Liver (tissue), 9 donors: ENCODE data around the gene PNPLA6. TPM values are rescaled to one million over a fixed set of nuclear protein-coding genes. Genes with fewer than 3 reads are reported as not detected.

Source experiments
- DNase-seq: peaks from one replicate; pipeline ENCODE4 v3.0.0-alpha.2; 2017; ENCODE audit warnings: low spot score
- H3K27ac ChIP-seq, 2 donors: one replicate each; pipeline ENCODE4 v1.7.0; 2013; ENCODE audit warnings: inconsistent platforms in 2 of 2, low read length in 2 of 2, control low read depth in 1 of 2, low read depth in 1 of 2, mild to moderate bottlenecking in 1 of 2
- H3K27me3 ChIP-seq, 4 donors: one replicate each; pipeline versions ENCODE4 v1.6.1 to v1.7.0; 2013; ENCODE audit warnings: low read length in 3 of 4, inconsistent platforms in 1 of 4, mild to moderate bottlenecking in 1 of 4, moderate library complexity in 1 of 4; ENCODE audit not compliant: control insufficient read depth in 4 of 4, insufficient read depth in 4 of 4
- H3K36me3 ChIP-seq, 4 donors: one replicate each; pipeline versions ENCODE4 v1.6.1 to v1.7.0; 2013; ENCODE audit warnings: low read length in 3 of 4, mild to moderate bottlenecking in 3 of 4, low read depth in 1 of 4, moderate library complexity in 1 of 4; ENCODE audit not compliant: control insufficient read depth in 4 of 4, insufficient read depth in 3 of 4
- H3K4me1 ChIP-seq, 4 donors: one replicate each; pipeline versions ENCODE4 v1.6.1 to v1.7.0; 2013; ENCODE audit warnings: low read length in 3 of 4, mild to moderate bottlenecking in 3 of 4, moderate library complexity in 1 of 4; ENCODE audit not compliant: control insufficient read depth in 4 of 4, insufficient read depth in 4 of 4
- H3K4me3 ChIP-seq, 3 donors: one replicate each; pipeline versions ENCODE4 v1.6.1 to v1.7.0; 2013; ENCODE audit warnings: low read length in 3 of 3, control low read depth in 1 of 3, low read depth in 1 of 3, mild to moderate bottlenecking in 1 of 3
- H3K9ac ChIP-seq, 2 donors: one replicate each; pipeline ENCODE4 v1.7.0; 2013; ENCODE audit warnings: low read length in 2 of 2, mild to moderate bottlenecking in 2 of 2, moderate library complexity in 2 of 2, control low read depth in 1 of 2, low read depth in 1 of 2
- H3K9me3 ChIP-seq, 4 donors: one replicate each; pipeline versions ENCODE4 v1.6.1 to v1.7.0; 2013; ENCODE audit warnings: low read length in 3 of 4; ENCODE audit not compliant: control insufficient read depth in 4 of 4
- CTCF ChIP-seq: fragments of 150-350 bp; IDR thresholded peaks from 2 replicates; pipeline ENCODE4 v1.5.1; 2017; ENCODE audit warnings: improper control_type of control experiment, low read depth, low read length; ENCODE audit not compliant: missing input control
- FOXA2 ChIP-seq: IDR thresholded peaks from 2 replicates; pipeline ENCODE4 v1.6.1; 2016; ENCODE audit warnings: antibody characterized with exemption
- GABPA ChIP-seq, 2 donors: IDR thresholded peaks in 1 of 2; conservative IDR thresholded peaks in 1 of 2; 2 replicates each; pipeline ENCODE4 v1.6.1; 2016; ENCODE audit warnings: antibody characterized with exemption in 2 of 2, mild to moderate bottlenecking in 1 of 2, moderate library complexity in 1 of 2
- HNF4G ChIP-seq: IDR thresholded peaks from 2 replicates; pipeline ENCODE4 v1.6.1; 2016; ENCODE audit warnings: antibody characterized with exemption
- JUND ChIP-seq, 2 donors: IDR thresholded peaks; 2 replicates each; pipeline ENCODE4 v1.6.1; 2016; ENCODE audit warnings: antibody characterized with exemption in 2 of 2
- RAD21 ChIP-seq, 2 donors: IDR thresholded peaks; 2 replicates each; pipeline ENCODE4 v1.6.1; 2016; ENCODE audit warnings: antibody characterized with exemption in 2 of 2, mild to moderate bottlenecking in 2 of 2
- REST ChIP-seq: IDR thresholded peaks from 2 replicates; pipeline ENCODE4 v1.6.1; 2016; ENCODE audit warnings: antibody characterized with exemption, mild to moderate bottlenecking
- SP1 ChIP-seq: IDR thresholded peaks from 2 replicates; pipeline ENCODE4 v1.6.1; 2018; ENCODE audit warnings: antibody characterized with exemption, mild to moderate bottlenecking
- TAF1 ChIP-seq: conservative IDR thresholded peaks from 2 replicates; pipeline ENCODE4 v1.6.1; 2016; ENCODE audit warnings: antibody characterized with exemption, mild to moderate bottlenecking
- WGBS: extraction: QIAGEN DNeasy Blood & Tissue Kit; methylation state at CpG from one replicate; pipeline ENCODE4 v1.1.7; 2013; 5-methylcytosine and 5-hydroxymethylcytosine counted together
- polyA plus RNA-seq, 2 donors: library from polyadenylated mRNA; stranded (reverse) in 1 of 2; unstranded in 1 of 2; fragments of 200-250 nt in 1 of 2; fragments of >200 nt in 1 of 2; fragmentation: Nextera tagmentation in 1 of 2; extraction: Ambion mirVana in 1 of 2; gene quantifications; one replicate each; pipeline versions ENCODE4 v1.2.1 to v1.2.3, GENCODE V29; 2013 to 2015
- total RNA-seq, 2 donors: library from RNA; depleted of rRNA; stranded (reverse); fragments of >200 nt; gene quantifications; one replicate each; pipeline ENCODE4 v1.2.3, GENCODE V29; 2014
- TF ChIP-seq, protein P1 (sequence below): IDR thresholded peaks from 2 replicates; pipeline ENCODE4 v1.6.1; 2016; ENCODE audit warnings: antibody characterized with exemption
- TF ChIP-seq, protein P2 (sequence below): IDR thresholded peaks from 2 replicates; pipeline ENCODE4 v1.6.1; 2016; ENCODE audit warnings: antibody characterized with exemption
- donor health status: healthy.
- donor health status: healthy.
- donor health status: healthy.
- donor health status: healthy.
- donor health status: healthy.

PNPLA6 gene
- total and polyA plus RNA-seq, 4 donors: 20.9 to 68.4 (median 28.0) TPM

GRCh38 chr19:7545904-7546303 is 10.4 kb downstream of the PNPLA6 start:
- H3K36me3 ChIP-seq: peaks cover 8 to 31% (median 16%) of the 10 kb centered on the region in 4 donors
- no peaks in the 10 kb centered on the region for H3K27me3 ChIP-seq
- H3K27ac ChIP-seq: no peak overlapping the region
- H3K9me3 ChIP-seq: no peaks in the 10 kb centered on the region
- no peak overlapping the region for H3K9ac ChIP-seq
- WGBS: 79% methylated on average over 1 of the region's 1 CpG
- H3K4me1 ChIP-seq: no peaks in the 10 kb centered on the region
- no peak for DNase-seq
- TF ChIP-seq, protein P1, sequence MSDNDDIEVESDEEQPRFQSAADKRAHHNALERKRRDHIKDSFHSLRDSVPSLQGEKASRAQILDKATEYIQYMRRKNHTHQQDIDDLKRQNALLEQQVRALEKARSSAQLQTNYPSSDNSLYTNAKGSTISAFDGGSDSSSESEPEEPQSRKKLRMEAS: no peak
- no peak for TF ChIP-seq HNF4G
- no peak for TF ChIP-seq JUND (IDR thresholded peaks at IDR 0.05)
- TF ChIP-seq CTCF: no peak
- no peak for TF ChIP-seq TAF1
- no peak for TF ChIP-seq FOXA2
- TF ChIP-seq GABPA (IDR thresholded peaks at IDR 0.05 in 1 of 2, conservative IDR thresholded peaks at IDR 0.05 in 1 of 2): no peak
- TF ChIP-seq, protein P2, sequence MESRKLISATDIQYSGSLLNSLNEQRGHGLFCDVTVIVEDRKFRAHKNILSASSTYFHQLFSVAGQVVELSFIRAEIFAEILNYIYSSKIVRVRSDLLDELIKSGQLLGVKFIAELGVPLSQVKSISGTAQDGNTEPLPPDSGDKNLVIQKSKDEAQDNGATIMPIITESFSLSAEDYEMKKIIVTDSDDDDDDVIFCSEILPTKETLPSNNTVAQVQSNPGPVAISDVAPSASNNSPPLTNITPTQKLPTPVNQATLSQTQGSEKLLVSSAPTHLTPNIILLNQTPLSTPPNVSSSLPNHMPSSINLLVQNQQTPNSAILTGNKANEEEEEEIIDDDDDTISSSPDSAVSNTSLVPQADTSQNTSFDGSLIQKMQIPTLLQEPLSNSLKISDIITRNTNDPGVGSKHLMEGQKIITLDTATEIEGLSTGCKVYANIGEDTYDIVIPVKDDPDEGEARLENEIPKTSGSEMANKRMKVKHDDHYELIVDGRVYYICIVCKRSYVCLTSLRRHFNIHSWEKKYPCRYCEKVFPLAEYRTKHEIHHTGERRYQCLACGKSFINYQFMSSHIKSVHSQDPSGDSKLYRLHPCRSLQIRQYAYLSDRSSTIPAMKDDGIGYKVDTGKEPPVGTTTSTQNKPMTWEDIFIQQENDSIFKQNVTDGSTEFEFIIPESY: no peak
- H3K4me3 ChIP-seq: no peak overlapping the region

DNA sequence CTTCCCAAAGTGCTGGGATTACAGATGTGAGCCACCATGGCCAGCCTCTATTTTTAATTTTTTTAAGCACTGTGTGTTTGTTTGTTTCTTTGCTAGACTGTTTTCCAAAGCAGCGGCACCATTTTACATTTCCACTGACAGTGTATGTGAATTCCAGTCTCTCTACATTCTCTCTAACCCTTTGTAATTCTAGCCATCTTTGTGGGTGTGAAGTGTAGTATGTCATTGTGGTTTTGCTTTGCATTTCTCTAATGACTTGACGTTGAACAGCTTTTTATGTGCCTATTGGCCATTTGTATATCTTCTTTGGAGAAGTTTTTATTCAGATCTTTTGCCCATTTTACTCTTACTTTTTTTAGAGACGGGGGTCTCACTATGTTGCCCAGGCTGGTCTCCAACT is 11.6 kb downstream of the PNPLA6 start:
- no peak overlapping the region for H3K9ac ChIP-seq
- no peak for DNase-seq
- no peak overlapping the region for H3K4me3 ChIP-seq
- no peak overlapping the region for H3K27ac ChIP-seq
- peaks cover 3 to 21% (median 10%) of the 10 kb centered on the region in 4 donors for H3K36me3 ChIP-seq
- H3K9me3 ChIP-seq: no peaks in the 10 kb centered on the region
- no peaks in the 10 kb centered on the region for H3K27me3 ChIP-seq
- 89% methylated on average over 3 of the region's 3 CpGs for WGBS
- TF ChIP-seq, protein P2: no peak
- TF ChIP-seq RAD21 (IDR thresholded peaks at IDR 0.05): no peak
- no peak for TF ChIP-seq TAF1
- H3K4me1 ChIP-seq: peaks cover 0 to 6% (median 2%) of the 10 kb centered on the region in 4 donors

- Histone ChIP-seq H3K27me3 (no peaks in the 10 kb centered on the region), H3K36me3 (peaks cover 2 to 10% (median 3%) of the 10 kb centered on the region in 4 donors), H3K9me3 (no peaks in the 10 kb centered on the region), H3K27ac (no peak overlapping the region), H3K4me3 (no peak overlapping the region), H3K4me1 (peaks cover 0 to 6% (median 2%) of the 10 kb centered on the region in 4 donors), H3K9ac (no peak overlapping the region)
- no peak for DNase-seq
- WGBS: 95% methylated on average over 36 of the region's 36 CpGs
- TF ChIP-seq SP1 (no peak), GABPA (IDR thresholded peaks at IDR 0.05 in 1 of 2, conservative IDR thresholded peaks at IDR 0.05 in 1 of 2) (no peak), REST (no peak)
- TF ChIP-seq, protein P2: no peak
- TF ChIP-seq, protein P1: no peak
Measured at GRCh38 chr19:7549429-7550148, 14.1 kb downstream of the PNPLA6 start.
